Measurements from ENCODE around the gene KRT31. TPM values are rescaled to one million over a fixed set of nuclear protein-coding genes. Genes with fewer than 3 reads are reported as not detected.
"Not testable (repeated sequence)": the region's sequence is repeated elsewhere in the genome, so short reads cannot be mapped to it uniquely, and the experiment has no call there.

KRT31 gene
- total RNA-seq, 2 donors from 2014 or later, result not detected

DNA sequence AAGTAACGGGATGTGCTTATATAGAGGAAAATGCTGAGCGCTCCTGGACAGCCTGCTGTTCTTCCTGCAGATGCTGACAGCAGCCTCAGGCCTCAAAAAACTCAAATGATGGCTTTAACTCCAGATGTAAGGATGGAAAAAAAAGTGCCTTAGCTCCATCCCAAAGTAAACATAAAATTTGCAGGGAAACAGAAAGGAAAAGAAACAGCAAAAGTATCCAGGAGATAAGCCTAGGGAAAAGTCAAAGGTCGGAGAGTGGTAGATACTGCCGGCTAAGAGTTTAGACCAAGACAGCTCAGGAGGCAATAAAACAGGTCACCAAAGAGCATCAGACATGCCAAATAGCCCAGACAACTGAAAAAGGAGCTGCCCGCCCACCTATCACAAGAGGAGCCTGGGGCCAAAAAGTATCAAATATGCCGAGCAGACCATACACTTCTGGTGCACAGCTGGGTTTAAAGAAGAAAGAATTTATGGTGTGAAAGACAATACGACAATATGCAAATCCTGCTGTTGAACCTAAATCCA is 6.9 kb downstream of the KRT31 start:
- no peak overlapping the region for H3K4me3 ChIP-seq
- no peaks in the 10 kb centered on the region for H3K27me3 ChIP-seq
- intact Hi-C loops (cut with DNase I), result no loop called here
- no peaks in the 10 kb centered on the region for H3K4me1 ChIP-seq
- no peak for TF ChIP-seq POLR2A (IDR thresholded peaks at IDR 0.05)
- TF ChIP-seq CTCF (IDR thresholded peaks at IDR 0.05), result no peak
- no peaks in the 10 kb centered on the region for H3K9me3 ChIP-seq
- no peaks in the 10 kb centered on the region for H3K36me3 ChIP-seq (replicated peaks in 1 of 2; ENCODE audit: insufficient read depth in 1 of 2, low read depth in 2 of 2)
- 63 to 68% methylated on average over 7 of the region's 7 CpGs for whole genome bisulfite sequencing, 2 donors
- no peak for ATAC-seq
- H3K27ac ChIP-seq, result no peak overlapping the region
- no peak for DNase-seq

DNA sequence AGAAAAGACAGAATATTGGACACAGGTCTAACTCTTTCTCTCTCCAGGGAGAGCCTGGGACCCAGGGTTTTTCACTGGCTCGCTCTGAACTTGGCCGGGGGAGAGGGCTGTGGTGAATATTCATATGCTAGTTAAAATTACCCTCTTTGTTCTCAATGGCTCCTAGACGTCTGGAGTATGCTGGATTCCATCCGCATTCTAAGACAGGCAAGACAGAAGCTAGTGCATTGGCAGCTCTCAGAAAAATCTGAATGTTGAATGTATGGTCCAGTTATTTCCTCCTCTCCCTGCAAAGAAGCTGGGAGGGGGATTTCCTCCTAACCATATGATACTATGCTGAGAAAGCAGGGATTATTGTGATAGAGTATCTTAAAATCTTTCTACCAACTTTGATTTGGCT is 9.7 kb downstream of the KRT31 start:
- Histone ChIP-seq H3K4me3 (no peak overlapping the region), H3K9me3 (no peaks in the 10 kb centered on the region), H3K36me3 (replicated peaks in 1 of 2; ENCODE audit: insufficient read depth in 1 of 2, low read depth in 2 of 2) (no peaks in the 10 kb centered on the region), H3K4me1 (no peaks in the 10 kb centered on the region), H3K27me3 (no peaks in the 10 kb centered on the region), H3K27ac (no peak overlapping the region)
- no peak for DNase-seq
- TF ChIP-seq CTCF (IDR thresholded peaks at IDR 0.05), result no peak
- TF ChIP-seq POLR2A (IDR thresholded peaks at IDR 0.05), result no peak
- 48 to 65% methylated on average over 4 of the region's 4 CpGs for WGBS, 2 donors
- ATAC-seq, result no peak
- intact Hi-C loops (cut with DNase I), result no loop called here

DNA sequence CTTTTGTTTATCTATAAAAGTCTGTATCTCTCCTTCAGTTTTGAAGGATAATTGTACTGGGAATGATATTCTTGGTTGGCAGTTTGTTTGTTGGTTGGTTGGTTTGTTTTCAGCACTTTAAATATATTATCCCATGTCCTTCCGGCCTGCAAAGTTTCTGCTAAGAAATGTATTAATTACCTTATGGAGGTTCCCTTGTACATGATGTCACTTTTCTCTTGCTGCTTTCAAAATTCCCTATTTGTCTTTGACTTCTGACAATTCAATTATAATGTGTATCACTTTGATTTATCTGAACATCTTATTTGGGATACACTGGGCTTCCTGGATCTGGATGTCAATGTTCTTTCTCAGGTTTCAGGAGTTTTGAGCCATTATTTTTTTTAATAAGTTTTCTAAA is 11.2 kb downstream of the KRT31 start:
- 94 to 97% methylated on average over 1 of the region's 1 CpG for WGBS, 2 donors
- Histone ChIP-seq H3K4me1 (no peaks in the 10 kb centered on the region), H3K27ac (no peak overlapping the region), H3K36me3 (replicated peaks in 1 of 2; ENCODE audit: insufficient read depth in 1 of 2, low read depth in 2 of 2) (no peaks in the 10 kb centered on the region), H3K9me3 (no peaks in the 10 kb centered on the region), H3K4me3 (no peak overlapping the region), H3K27me3 (no peaks in the 10 kb centered on the region)
- no peak for TF ChIP-seq CTCF (IDR thresholded peaks at IDR 0.05)
- TF ChIP-seq POLR2A (IDR thresholded peaks at IDR 0.05), result no peak
- ATAC-seq (no peak), DNase-seq (no peak)
- intact Hi-C loops (cut with DNase I), result no loop called here

- Histone ChIP-seq H3K4me1 (no peaks in the 10 kb centered on the region), H3K4me3 (no peak overlapping the region), H3K27ac (no peak overlapping the region), H3K36me3 (replicated peaks in 1 of 2; ENCODE audit: insufficient read depth in 1 of 2, low read depth in 2 of 2) (no peaks in the 10 kb centered on the region), H3K27me3 (no peaks in the 10 kb centered on the region), H3K9me3 (no peaks in the 10 kb centered on the region)
- 86 to 96% methylated on average over 1 of the region's 1 CpG for WGBS, 2 donors
- intact Hi-C loops (cut with DNase I), result no loop called here
- TF ChIP-seq CTCF (IDR thresholded peaks at IDR 0.05), result no peak
- no peak for TF ChIP-seq POLR2A (IDR thresholded peaks at IDR 0.05)
- DNase-seq (no peak), ATAC-seq (no peak)
These were observed 13.7 kb downstream of the KRT31 start for GRCh38 chr17:41383690-41384089.

DNA sequence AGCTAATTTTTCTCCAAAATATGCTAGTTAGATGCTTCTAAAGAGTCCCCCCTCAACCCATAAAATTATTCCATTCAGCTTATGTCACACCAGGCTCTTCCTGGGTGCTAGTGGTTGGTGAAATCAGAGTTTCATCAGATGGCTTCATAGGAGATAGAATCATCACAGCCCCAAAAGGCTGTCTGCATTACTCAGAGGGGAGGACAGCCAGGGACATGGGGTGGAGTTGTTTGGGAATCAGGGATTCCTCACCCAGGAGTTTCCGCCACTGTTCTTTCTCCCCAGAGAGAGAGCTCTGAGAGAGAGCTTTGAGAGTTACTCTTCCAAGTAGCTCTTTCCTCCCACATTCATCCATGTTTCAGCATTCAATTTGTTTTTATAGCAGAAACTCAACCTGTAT is 15.0 kb downstream of the KRT31 start:
- no peak overlapping the region for H3K27ac ChIP-seq
- TF ChIP-seq CTCF (IDR thresholded peaks at IDR 0.05) (no peak), POLR2A (IDR thresholded peaks at IDR 0.05) (no peak)
- H3K27me3 ChIP-seq, result no peaks in the 10 kb centered on the region
- ATAC-seq (no peak), DNase-seq (no peak)
- WGBS, 2 donors, result 88 to 100% methylated on average over 1 of the region's 1 CpG
- no peak overlapping the region for H3K4me3 ChIP-seq
- no peaks in the 10 kb centered on the region for H3K4me1 ChIP-seq
- intact Hi-C loops (cut with DNase I), result no loop called here
- no peaks in the 10 kb centered on the region for H3K9me3 ChIP-seq
- no peaks in the 10 kb centered on the region for H3K36me3 ChIP-seq (replicated peaks in 1 of 2; ENCODE audit: insufficient read depth in 1 of 2, low read depth in 2 of 2)

GRCh38 chr17:41381943-41382342 is 15.5 kb downstream of the KRT31 start, which contains the start of gene KRT34:
Gene KRT34, minus strand, starts transcription at chr17:41382306. Its CDS starts 60 bp downstream, at chr17:41382246.
- H3K9me3 ChIP-seq; H3K27me3 ChIP-seq; H3K27ac ChIP-seq; intact Hi-C loops (cut with DNase I); H3K36me3 ChIP-seq (replicated peaks in 1 of 2; ENCODE audit: insufficient read depth in 1 of 2, low read depth in 2 of 2); H3K4me1 ChIP-seq; H3K4me3 ChIP-seq; ATAC-seq; DNase-seq: not testable (repeated sequence)
- 76 to 77% methylated on average over 5 to 13 of the region's 13 CpGs for WGBS, 2 donors

- H3K4me1 ChIP-seq; H3K4me3 ChIP-seq; H3K27ac ChIP-seq; H3K36me3 ChIP-seq (replicated peaks in 1 of 2; ENCODE audit: insufficient read depth in 1 of 2, low read depth in 2 of 2); DNase-seq; ATAC-seq; intact Hi-C loops (cut with DNase I); H3K9me3 ChIP-seq; H3K27me3 ChIP-seq: not testable (repeated sequence)
- 73 to 76% methylated on average over 7 of the region's 7 CpGs for WGBS, 2 donors
These were observed 17.3 kb downstream of the KRT31 start for GRCh38 chr17:41380091-41380490.

All from body of pancreas (tissue), 4 donors.